NCI-H510A treated with DMSO at 0.1 percent for 48 hours (cell line): Measurements from ENCODE around the gene CASP10.

ENCODE experiments used
- DNase-seq: peaks from one replicate; lab custom pipeline; 2025; lab: John Stamatoyannopoulos, UW

CASP10 gene

DNA sequence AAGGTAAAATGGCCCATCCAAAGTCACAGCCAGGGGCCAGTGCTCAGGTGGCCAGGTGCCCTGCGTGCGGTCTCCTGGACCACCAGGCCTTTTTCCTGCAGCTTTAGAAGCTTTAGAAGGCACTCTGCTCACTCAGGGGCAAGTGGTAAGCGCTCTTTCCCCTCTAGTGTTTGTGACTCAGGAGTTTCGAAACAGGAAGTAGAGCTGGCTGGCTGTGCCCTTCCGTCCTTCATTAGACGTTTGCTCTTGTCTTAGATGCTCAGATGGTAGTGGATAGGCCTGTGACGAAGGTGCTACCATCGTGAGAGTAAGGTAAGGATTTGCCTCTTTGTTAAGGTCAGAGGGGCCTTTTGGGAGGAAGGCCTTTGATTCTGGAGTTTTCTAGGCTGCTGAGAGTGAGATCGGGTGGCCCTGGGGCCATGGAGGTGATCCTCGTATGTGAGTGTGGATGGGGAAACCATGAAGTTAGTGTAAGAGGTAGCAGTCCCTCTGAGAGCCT, 77.4 kb downstream of the CASP10 start, which contains the start of gene CASP8:
Gene CASP8, plus strand, starts transcription at position 235 of the 499 bp plus-strand sequence. CDS start 5,951 bp downstream, outside the sequence.
- no peak for DNase-seq

DNA sequence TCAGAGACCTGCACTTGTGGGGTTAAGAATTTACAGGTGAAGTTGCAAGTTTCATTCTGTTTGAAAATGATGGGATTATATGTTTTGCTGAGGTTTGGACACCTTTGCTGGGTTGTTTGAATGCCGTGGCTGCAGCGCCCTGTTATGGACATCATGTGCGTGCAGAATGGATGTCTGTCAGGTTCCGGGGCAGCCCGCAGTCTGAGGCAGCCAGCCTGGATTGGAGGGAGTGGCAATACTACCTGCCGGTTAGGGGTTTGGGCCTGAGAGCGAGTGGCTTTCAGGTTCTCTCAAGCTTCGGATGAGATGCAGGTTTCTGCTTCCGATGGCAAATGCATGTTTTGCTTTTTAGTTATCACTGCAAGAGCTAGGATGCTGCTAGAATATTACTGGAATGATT, 78.5 kb downstream of the CASP10 start:
- no peak for DNase-seq

DNA sequence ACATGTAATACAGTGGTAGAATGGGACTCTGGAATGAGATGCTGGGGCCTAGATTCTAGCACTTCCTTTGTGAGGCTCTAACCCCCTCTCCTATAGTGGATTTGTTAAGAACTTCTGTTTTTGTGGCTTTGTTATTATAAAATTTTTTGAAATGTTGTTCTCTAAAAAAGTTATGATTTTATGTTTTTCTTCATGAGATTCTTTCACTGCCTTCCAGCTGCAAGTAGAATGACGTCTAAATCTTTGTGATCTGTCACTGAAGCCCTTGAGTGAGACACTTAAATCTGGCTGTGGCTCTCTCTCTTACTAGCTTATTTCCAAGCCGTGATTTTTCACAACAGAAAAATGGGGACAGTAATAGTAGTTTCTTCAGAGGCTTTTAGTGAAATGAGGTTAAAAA, 79.0 kb downstream of the CASP10 start:
- DNase-seq = no peak

DNA sequence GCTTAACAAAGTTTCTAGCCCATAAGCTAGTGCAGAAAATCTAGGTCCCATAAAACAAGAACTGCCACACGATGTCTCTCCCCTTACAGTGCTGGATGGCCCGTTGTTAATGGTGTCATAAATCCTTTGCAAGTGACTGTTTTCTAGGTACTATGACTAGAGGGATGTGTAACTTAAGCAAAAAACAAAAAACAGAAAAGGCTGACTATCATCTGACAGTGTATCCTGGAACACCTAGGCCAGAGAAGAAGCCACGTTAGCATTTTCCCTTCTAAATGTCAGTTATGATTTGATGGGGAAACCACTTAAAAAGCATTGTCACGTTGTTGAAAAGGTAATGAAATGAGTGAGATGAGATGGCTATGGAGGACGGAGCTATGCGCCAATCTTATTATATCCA, 79.8 kb downstream of the CASP10 start:
- no peak for DNase-seq

DNA sequence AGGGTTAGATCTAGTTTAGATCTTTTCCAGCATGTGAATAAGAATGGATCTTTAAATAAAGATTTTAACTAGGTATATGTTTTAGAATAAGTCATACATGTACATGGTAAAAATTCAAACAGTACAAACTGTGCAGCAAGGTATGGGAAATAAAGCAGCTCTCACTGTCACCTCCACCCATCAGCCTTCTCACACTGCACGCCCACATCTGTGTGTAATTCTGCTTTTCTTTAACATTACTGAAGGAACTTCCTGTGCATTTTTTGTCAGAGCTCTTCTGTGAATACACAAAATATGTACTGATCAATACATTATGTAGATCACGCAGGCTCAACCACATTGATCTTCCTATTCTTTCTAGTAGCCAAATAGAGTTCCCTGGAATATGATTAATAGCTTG, 80.8 kb downstream of the CASP10 start:
- no peak for DNase-seq

DNA sequence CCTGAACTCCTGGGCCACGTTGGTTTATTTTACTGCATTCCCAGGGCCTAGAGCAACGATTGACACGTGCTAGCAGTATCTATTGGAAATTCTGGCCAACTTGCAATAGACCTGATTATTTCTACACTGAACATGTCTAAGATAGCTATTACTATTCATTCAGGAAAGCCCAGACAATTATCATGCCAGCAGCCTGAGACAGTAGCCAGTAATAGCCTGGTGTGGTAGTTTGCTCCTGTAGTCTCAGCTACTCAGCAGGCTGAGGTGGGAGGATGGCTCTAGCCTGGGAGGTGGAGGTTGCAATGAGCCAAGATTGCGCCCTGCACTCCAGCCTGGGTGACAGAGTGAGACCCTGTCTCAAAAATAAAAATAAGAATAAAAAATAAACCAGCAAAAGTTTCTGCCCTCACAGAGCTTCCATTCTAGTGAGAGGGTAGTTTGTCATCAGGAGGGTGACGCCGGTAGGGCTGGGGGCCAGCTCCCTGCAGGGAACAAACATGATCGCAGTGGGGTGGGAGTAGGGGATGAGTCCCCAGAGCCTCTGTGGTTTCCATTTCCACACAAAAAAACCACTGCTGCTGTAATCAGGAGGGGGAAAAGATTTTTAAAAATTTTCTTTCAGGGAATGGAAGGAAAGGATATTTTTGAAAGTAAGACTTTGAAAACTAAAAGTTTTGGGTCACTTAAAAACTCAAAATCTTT, 81.7 kb downstream of the CASP10 start:
- DNase-seq = no peak

DNA sequence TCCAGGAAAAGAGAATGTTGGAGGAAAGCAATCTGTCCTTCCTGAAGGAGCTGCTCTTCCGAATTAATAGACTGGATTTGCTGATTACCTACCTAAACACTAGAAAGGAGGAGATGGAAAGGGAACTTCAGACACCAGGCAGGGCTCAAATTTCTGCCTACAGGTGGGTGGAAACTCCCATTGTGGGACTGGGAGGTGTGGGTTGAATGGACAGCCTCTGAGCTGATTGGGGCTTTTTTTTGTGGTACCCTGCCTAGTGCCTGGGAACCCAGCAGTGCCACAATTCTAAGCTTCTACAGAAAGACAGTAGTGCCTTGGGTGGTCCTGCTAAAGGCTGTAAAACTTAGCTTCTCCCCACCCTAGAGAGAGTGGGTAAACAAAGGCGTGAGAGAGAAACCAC, 83.7 kb downstream of the CASP10 start:
- DNase-seq = no peak

DNA sequence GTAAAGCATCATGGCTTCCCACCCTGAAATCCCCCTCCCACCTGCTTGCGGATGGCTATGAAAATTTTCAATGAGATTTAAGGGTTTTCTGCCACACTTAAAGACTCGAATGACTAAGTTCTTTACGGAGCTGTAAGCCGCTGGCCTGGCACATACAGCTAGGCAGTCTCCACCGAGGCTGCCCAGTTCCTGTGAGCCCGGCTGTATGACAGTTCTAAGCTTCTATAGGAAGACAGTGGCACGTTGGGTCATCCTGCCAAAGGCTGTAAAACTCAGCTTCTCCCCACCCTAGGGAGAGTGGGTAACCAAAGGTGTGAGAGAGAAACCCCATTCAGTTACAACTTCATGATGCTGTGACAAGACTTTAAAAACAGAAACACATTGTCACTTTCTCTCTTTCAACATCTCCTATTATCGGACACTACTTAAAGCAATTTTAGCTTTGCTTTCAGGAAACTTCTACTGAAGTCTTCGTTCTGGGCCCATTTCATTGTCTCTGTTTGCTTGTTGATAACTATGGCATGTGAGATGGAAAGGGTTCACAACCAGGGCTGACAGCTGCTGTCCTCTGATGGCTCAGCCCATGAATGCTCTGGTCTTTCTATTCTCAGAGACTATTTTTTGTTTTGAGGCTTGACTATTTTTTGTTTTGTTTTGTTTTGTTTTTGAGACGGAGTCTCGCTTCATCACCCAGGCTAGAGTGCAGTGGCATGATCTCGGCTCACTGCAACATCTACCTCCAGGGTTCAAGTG, 84.5 kb downstream of the CASP10 start:
- DNase-seq = no peak

DNA sequence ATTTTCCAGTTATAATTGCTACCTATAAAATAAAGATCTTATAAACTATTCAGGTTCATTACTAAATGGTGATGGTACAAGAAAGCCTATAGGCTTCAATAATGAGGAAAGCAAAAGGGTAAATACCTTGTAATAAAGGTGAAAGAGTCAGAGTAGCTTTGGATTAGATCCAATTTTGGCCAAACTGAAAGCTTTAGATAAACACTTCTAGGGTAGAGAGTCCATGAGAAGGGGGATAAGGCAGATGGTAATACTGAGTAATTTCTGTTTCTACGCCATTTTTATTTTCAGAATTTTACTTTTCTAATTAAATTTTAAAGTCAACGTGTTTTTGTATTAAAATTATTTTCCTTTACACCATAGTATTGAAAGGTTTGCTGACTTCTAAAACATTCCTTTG, 86.8 kb downstream of the CASP10 start:
- no peak for DNase-seq

DNA sequence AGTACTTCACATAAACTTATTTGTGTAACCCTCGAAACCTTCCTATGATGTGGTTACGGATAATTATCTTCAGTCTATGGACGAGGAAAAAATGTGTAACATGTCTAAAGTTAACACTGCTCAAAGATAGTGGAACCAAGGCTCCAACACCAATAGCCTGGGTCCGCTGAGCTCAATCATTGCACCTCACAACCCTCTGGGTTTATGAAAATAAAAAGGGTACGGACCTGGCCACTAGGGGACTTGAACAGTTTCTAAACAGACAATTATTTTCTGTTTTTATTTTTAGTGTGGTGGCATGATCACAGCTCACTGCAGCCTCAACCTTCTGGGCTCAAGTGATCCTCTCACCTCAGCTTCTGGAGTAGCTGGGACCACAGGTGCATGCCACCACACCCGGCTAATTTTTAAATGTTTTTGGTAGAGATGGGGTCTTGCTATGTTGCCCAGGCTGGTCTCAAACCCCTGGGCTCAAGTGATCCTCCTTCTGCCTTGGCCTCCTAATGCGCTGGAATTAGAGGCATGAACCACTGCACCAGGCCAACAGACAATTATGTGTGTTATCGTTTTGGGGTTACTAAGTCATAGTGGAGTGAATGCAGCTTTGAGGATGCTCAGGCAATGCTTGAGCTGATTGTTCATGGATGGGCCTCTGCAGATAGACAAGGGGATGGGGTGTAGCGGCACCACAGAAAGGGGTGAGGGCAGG, 87.5 kb downstream of the CASP10 start:
- DNase-seq = no peak

DNA sequence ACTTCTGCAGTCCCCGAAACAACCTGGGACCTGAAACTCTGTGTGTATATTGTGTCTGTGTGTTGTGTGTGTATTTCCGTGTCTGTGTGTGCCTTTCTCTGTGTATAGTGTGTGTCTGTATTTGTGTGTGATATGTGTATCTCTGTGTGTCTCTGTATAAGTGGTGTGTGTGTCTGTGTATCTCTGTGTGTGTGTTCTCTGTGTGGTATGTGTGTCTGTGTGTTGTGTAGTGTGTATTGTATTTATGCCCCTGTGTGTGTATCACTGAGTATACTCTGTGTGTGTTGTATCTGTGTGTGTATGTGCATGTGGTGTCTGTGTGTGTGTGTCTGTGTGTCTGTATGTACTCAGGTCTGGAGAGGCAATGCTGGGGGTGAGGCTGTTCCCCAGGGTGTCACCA, 89.0 kb downstream of the CASP10 start:
- DNase-seq = no peak

DNA sequence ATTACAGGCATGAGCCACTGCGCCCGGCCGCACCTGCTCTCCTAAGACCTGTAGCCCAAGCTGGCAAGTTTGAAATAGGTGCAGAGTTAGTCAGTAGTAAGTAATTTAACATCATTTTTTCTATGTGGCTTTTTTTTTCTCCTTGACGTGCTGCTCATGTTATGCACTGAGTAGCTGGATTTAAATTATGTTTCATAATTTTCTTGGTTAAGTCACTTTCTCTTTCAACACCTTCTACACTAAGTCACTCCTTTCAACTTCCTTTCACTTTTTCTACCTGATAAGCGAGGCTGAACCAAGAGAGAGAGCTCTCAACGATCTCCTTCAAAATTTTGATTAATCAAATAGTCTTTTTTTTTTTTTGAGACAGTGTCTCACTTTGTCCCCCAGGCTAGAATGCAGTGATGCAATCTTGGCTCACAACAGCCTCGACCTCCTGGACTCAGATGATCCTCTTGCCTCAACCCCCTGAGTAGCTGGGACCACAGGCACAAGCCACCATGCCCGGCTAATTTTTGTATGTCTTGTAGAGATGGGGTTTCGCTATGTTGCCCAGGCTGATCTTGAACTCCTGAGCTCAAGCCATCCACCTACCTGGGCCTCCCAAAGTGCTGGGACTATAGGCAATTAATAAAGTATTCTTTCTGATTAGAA, 90.5 kb downstream of the CASP10 start:
- no peak for DNase-seq

DNA sequence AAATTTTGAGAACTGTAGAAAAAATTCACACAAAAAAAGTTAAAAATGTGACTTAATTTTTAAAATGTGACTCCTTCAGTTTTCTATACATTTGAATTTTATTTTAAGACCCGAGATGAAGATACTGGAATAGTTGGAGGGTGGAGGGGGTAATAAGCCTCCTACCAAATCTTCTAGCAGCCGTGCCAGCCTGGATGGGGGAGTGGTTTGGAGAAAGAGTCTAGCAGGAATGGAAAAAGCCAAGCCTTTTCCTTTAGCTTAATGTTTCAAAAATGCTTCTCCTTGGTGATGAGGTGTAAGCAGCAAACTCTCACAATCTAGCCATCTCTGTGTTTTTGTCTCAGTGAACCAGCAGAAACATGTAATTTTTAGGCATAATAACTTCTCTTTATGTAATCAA, 92.1 kb downstream of the CASP10 start:
- DNase-seq = no peak

DNA sequence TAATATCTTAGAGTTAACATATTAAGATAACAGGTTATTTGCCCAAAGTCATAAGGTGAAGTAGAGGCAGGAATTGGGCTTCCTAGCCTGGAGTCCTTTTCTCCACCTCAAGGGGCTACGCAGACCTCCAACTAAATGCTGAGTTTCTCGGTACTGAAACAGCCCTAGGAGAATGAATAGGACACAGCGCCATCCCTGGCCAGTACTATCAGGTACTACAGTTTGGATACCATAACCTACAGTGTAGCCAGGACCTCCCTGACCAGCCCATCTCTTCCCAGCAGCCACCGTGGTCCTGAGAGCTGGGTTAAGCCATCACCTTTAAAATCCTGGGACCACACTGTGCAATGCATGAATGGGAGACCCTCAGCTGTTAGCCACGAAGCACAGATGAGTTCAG, 93.0 kb downstream of the CASP10 start:
- no peak for DNase-seq

DNA sequence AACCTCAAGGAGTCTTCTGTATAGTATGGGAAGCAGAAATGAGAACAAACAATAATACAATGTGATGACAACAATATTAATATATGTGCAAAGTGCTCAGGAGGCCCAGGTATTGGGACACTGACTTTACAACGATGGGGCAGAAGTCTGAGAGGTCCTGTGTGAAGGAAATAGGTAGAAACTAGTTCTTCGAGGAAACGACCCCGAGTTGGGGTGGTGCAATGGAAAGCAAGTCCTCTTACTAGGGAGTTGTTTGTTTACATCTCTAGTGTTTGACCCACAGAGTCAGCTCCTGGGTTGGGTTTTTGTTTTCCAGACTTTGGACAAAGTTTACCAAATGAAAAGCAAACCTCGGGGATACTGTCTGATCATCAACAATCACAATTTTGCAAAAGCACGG, 93.6 kb downstream of the CASP10 start:
- DNase-seq = no peak
